B cell (primary cell): ENCODE results near the gene DOK7. TPM values are rescaled to one million over a fixed set of nuclear protein-coding genes. Genes with fewer than 3 reads are reported as not detected.

Experiments used
- ATAC-seq: fragments of 200-7000 bp; cut with Tn5 transposase; one replicate; pipeline ENCODE4 v1.10.0; 2021; ENCODE audit warnings: low read depth, mild to moderate bottlenecking, moderate number of reproducible peaks, moderate library complexity
- CTCF ChIA-PET: fragments of 350-600 bp; sonication (Branson Sonifier 250); formaldehyde crosslinking; loops from one replicate; lab custom pipeline; 2021; ENCODE audit warnings: antibody characterized with exemption, inconsistent platforms; lab: Charles Lee
- POLR2A ChIA-PET: fragments of 350-600 bp; sonication (Branson Sonifier 250); formaldehyde crosslinking; loops from one replicate; lab custom pipeline; 2021; ENCODE audit warnings: antibody characterized with exemption; lab: Charles Lee
- DNase-seq: peaks from one replicate; pipeline ENCODE4 v3.0.0; 2013
- H2AFZ ChIP-seq: 2 replicates; pipeline ENCODE4 v1.6.1; 2012; ENCODE audit warnings: mild to moderate bottlenecking, low read depth, low read length; ENCODE audit not compliant: insufficient read depth, poor library complexity, severe bottlenecking
- H3K27ac ChIP-seq, 2 donors: 1 replicate in 1 of 2; 2 replicates in 1 of 2; pipeline ENCODE4 v1.5.1; 2012 to 2013; ENCODE audit warnings: low read length in 2 of 2, mild to moderate bottlenecking in 2 of 2, moderate library complexity in 1 of 2
- H3K27me3 ChIP-seq, 4 experiments: fragments of 200-600 bp in 1 of 4; sonication (generic) in 1 of 4; replicated peaks in 1 of 4; 1 replicate in 2 of 4; 2 replicates in 2 of 4; pipeline versions ENCODE4 v1.6.1 to v1.7.0; 2013 to 2016; ENCODE audit warnings: low read length in 3 of 4, mild to moderate bottlenecking in 2 of 4, mixed read lengths in 1 of 4, moderate library complexity in 1 of 4; ENCODE audit not compliant: insufficient read depth in 4 of 4, control insufficient read depth in 3 of 4; ENCODE audit errors: control extremely low read depth in 1 of 4
- H3K36me3 ChIP-seq, 2 experiments: replicated peaks in 1 of 2; 1 replicate in 1 of 2; 2 replicates in 1 of 2; pipeline versions ENCODE4 v1.6.1 to v1.7.1; 2013; ENCODE audit warnings: low read length in 1 of 2; ENCODE audit not compliant: insufficient read depth in 2 of 2, control insufficient read depth in 1 of 2; ENCODE audit errors: control extremely low read depth in 1 of 2, extremely low read depth in 1 of 2
- H3K4me1 ChIP-seq, 2 donors: fragments of 200-600 bp in 1 of 2; sonication (generic) in 1 of 2; 1 replicate in 1 of 2; 2 replicates in 1 of 2; pipeline versions ENCODE4 v1.5.1 to v1.6.1; 2013 to 2017; ENCODE audit warnings: low read length in 2 of 2; ENCODE audit not compliant: control insufficient read depth in 2 of 2, insufficient read depth in 2 of 2
- H3K4me2 ChIP-seq: replicated peaks from 2 replicates; pipeline ENCODE3; 2012; ENCODE audit warnings: mild to moderate bottlenecking, low read depth, low read length; ENCODE audit not compliant: poor library complexity, severe bottlenecking
- H3K4me3 ChIP-seq, 5 experiments: fragments of 200-600 bp in 1 of 5; sonication (generic) in 1 of 5; 1 replicate in 3 of 5; 2 replicates in 2 of 5; pipeline versions ENCODE4 v1.5.1 to v1.7.0; 2011 to 2016; ENCODE audit warnings: low read length in 4 of 5, mild to moderate bottlenecking in 4 of 5, low read depth in 2 of 5, control low read depth in 1 of 5, moderate library complexity in 1 of 5; ENCODE audit not compliant: insufficient read depth in 1 of 5; ENCODE audit errors: control extremely low read depth in 1 of 5, extremely low read depth in 1 of 5
- H3K79me2 ChIP-seq: fragments of 200-600 bp; sonication (generic); one replicate; pipeline ENCODE4 v1.6.0; 2016; ENCODE audit warnings: low read length; ENCODE audit not compliant: control insufficient read depth, insufficient read depth
- H3K9ac ChIP-seq: fragments of 200-600 bp; sonication (generic); 2 replicates; pipeline ENCODE4 v1.6.1; 2017; ENCODE audit warnings: mild to moderate bottlenecking, low read length, moderate library complexity
- H3K9me3 ChIP-seq, 3 donors: one replicate each; pipeline versions ENCODE4 v1.6.1 to v1.7.1; 2013; ENCODE audit warnings: low read length in 2 of 3; ENCODE audit not compliant: control insufficient read depth in 2 of 3, insufficient read depth in 1 of 3; ENCODE audit errors: control extremely low read depth in 1 of 3
- H4K20me1 ChIP-seq: 2 replicates; pipeline ENCODE4 v1.6.0; 2012; ENCODE audit warnings: mild to moderate bottlenecking, low read length; ENCODE audit not compliant: insufficient read depth, control insufficient read depth, poor library complexity, severe bottlenecking
- H3K27ac Mint-ChIP-seq: one replicate; pipeline ENCODE4 v1.8.0; 2021; ENCODE audit warnings: mixed read lengths
- H3K27me3 Mint-ChIP-seq: one replicate; pipeline ENCODE4 v1.8.0; 2021; ENCODE audit warnings: mixed read lengths
- H3K4me1 Mint-ChIP-seq: one replicate; pipeline ENCODE4 v1.8.0; 2021; ENCODE audit warnings: mixed read lengths
- H3K4me3 Mint-ChIP-seq: one replicate; pipeline ENCODE4 v1.8.0; 2021; ENCODE audit warnings: mixed read lengths
- H3K9me3 Mint-ChIP-seq: one replicate; pipeline ENCODE4 v1.8.0; 2022; ENCODE audit warnings: mixed read lengths; ENCODE audit not compliant: insufficient read depth
- EZH2 ChIP-seq: IDR thresholded peaks from 2 replicates; pipeline ENCODE4 v1.6.1; 2012; ENCODE audit warnings: borderline replicate concordance, low read depth, mild to moderate bottlenecking, moderate library complexity, low read length; ENCODE audit not compliant: insufficient read depth, poor library complexity, severe bottlenecking
- WGBS: methylation state at CpG from one replicate; pipeline ENCODE4 v1.1.5; 2013; ENCODE audit warnings: missing lambda C conversion rate; ENCODE audit not compliant: insufficient coverage; 5-methylcytosine and 5-hydroxymethylcytosine counted together
- intact Hi-C: fragments of 100-400 bp; cut with micrococcal nuclease; formaldehyde crosslinking; loops from one replicate; pipeline ENCODE4 v1.10.0; 2022
- polyA plus RNA-seq: library from polyadenylated mRNA; depleted of rRNA; stranded (reverse); fragments of >200 nt; gene quantifications from 2 replicates; pipeline ENCODE4 v1.2.3, GENCODE V29; 2012
- total RNA-seq, 2 donors: library from RNA; stranded (reverse); fragments of 120-200 nt in 1 of 2; gene quantifications; 1 replicate in 1 of 2; 2 replicates in 1 of 2; pipeline versions ENCODE4 v1.2.3 to v1.2.4, GENCODE V29; 2013 to 2022
- TF ChIP-seq, protein P1 (sequence below): fragments of 200-600 bp; IDR thresholded peaks from one replicate; pipeline ENCODE4 v1.8.0; 2022; ENCODE audit warnings: antibody characterized with exemption, mild to moderate bottlenecking

The DOK7 gene
- total and polyA plus RNA-seq, 2 donors (not counting 1 experiment from before 2014, with no cell fraction given): 24.1 to 24.8 TPM

DNA sequence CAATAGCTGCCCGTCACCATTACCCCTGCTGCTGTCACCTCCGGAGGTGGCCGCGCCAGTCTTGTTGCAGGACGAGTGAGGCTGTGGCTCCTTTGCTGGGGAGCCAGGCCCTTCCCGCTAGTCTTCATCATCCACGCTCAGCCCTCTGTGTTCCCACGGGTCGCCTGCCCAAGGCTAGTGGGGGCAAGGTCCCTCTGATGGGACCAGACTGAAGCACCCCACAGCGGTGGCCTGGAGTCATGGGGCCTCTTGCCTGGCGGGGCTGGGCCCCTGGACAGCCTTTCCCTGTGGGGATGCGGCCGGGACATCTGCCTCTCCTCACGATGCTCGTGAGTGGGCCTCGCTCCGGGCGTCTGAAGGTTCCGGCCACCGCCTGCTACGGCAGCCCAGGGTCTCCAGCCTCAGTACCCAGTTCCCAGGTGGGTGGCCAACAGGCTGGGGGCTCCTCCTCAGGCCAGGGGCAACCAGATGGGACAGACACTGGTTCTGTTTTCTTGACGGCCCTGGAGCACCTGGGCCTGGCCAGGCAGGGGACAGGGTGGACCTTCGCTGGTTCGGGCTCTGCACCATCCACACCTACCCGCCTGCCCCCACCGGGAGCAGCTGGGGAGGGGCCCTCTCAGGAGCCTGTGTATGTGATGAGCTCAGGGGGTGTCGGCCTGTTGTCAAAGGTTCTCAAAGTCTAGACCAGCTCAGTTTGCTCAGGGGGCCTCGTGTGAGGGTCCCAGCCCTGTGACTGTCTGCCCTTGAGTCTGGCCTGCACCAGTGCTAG, 32.3 kb downstream of the DOK7 start:
- H3K27me3 Mint-ChIP-seq: no peaks in the 10 kb centered on the region
- H3K9ac ChIP-seq: no peak overlapping the region
- H2AFZ ChIP-seq: no peak overlapping the region
- H3K36me3 ChIP-seq: peaks cover 0 to 24% of the 10 kb centered on the region in 2 experiments
- TF ChIP-seq EZH2: no peak
- TF ChIP-seq, protein P1, sequence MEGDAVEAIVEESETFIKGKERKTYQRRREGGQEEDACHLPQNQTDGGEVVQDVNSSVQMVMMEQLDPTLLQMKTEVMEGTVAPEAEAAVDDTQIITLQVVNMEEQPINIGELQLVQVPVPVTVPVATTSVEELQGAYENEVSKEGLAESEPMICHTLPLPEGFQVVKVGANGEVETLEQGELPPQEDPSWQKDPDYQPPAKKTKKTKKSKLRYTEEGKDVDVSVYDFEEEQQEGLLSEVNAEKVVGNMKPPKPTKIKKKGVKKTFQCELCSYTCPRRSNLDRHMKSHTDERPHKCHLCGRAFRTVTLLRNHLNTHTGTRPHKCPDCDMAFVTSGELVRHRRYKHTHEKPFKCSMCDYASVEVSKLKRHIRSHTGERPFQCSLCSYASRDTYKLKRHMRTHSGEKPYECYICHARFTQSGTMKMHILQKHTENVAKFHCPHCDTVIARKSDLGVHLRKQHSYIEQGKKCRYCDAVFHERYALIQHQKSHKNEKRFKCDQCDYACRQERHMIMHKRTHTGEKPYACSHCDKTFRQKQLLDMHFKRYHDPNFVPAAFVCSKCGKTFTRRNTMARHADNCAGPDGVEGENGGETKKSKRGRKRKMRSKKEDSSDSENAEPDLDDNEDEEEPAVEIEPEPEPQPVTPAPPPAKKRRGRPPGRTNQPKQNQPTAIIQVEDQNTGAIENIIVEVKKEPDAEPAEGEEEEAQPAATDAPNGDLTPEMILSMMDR: no peak
- H3K4me2 ChIP-seq: no peak overlapping the region
- no peak overlapping the region for H3K27ac ChIP-seq
- peaks cover 5% of the 10 kb centered on the region for H3K4me1 Mint-ChIP-seq
- no peak overlapping the region for H3K4me3 ChIP-seq
- ChIA-PET POLR2A (no interaction called here), CTCF (interaction anchor here (1.3 kb wide), 1 partner anchor 10 kb away, joined by 3 read pairs; no protein-coding TSS in a partner anchor)
- 84% methylated on average over 26 of the region's 28 CpGs for WGBS
- intact Hi-C loops: no loop called here
- no peak for ATAC-seq
- no peaks in the 10 kb centered on the region for H3K9me3 Mint-ChIP-seq
- peaks cover 3% of the 10 kb centered on the region for H3K79me2 ChIP-seq
- peaks cover 9% of the 10 kb centered on the region for H4K20me1 ChIP-seq
- H3K9me3 ChIP-seq: no peaks in the 10 kb centered on the region
- no peak overlapping the region for H3K27ac Mint-ChIP-seq
- no peaks in the 10 kb centered on the region for H3K27me3 ChIP-seq
- H3K4me3 Mint-ChIP-seq: no peak overlapping the region
- H3K4me1 ChIP-seq: no peaks in the 10 kb centered on the region
- no peak for DNase-seq

DNA sequence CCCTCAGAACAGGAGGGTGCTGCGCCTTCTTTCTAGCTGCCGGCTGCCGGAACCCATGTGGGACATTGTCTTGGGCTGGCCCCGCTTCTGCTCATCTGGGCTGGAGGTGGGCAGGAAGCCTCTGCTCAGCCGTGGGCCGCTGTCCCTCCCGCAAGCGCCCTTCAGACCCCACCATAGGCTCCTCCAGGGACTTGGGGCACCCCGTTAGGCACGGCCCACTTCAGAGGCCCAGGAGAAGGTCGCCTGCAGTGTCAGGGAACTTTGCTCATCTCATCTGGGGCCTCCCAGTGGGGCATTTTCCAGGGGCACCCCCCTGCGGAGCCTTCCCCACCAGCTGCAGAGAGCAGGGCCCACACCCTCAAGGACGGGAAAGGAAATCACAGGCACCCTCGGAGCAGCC, 32.9 kb downstream of the DOK7 start:
- intact Hi-C loops: no loop called here
- H4K20me1 ChIP-seq: peaks cover 12% of the 10 kb centered on the region
- Mint-ChIP-seq H3K4me3 (no peak overlapping the region), H3K27ac (no peak overlapping the region), H3K9me3 (no peaks in the 10 kb centered on the region), H3K27me3 (no peaks in the 10 kb centered on the region), H3K4me1 (peaks cover 5% of the 10 kb centered on the region)
- H2AFZ ChIP-seq: no peak overlapping the region
- no peak overlapping the region for H3K9ac ChIP-seq
- H3K27ac ChIP-seq: no peak overlapping the region
- POLR2A ChIA-PET: interaction anchor here (0.7 kb wide), 1 partner anchor 10 kb away, joined by 4 read pairs; no protein-coding TSS in a partner anchor
- no peaks in the 10 kb centered on the region for H3K4me1 ChIP-seq
- DNase-seq (no peak), ATAC-seq (no peak)
- H3K36me3 ChIP-seq: peaks cover 0 to 20% of the 10 kb centered on the region in 2 experiments
- no peak overlapping the region for H3K4me3 ChIP-seq
- 69% methylated on average over 14 of the region's 14 CpGs for WGBS
- CTCF ChIA-PET: interaction anchor here (1.3 kb wide), 1 partner anchor 11 kb away, joined by 3 read pairs; no protein-coding TSS in a partner anchor
- H3K4me2 ChIP-seq: no peak overlapping the region
- peaks cover under 1% of the 10 kb centered on the region for H3K79me2 ChIP-seq
- TF ChIP-seq EZH2: no peak
- TF ChIP-seq, protein P1: no peak
- no peaks in the 10 kb centered on the region for H3K9me3 ChIP-seq
- no peaks in the 10 kb centered on the region for H3K27me3 ChIP-seq
